Measurements from ENCODE around the gene RBFA. TPM values are rescaled to one million over a fixed set of nuclear protein-coding genes. Genes with fewer than 3 reads are reported as not detected.
A peak's percentile ranks its signal among the peaks of the same experiment; 100 is the strongest.
"Not testable (repeated sequence)": the region's sequence is repeated elsewhere in the genome, so short reads cannot be mapped to it uniquely, and the experiment has no call there.

The RBFA gene
- total RNA-seq, 1 donor from 2014 or later = 22.8 TPM

DNA sequence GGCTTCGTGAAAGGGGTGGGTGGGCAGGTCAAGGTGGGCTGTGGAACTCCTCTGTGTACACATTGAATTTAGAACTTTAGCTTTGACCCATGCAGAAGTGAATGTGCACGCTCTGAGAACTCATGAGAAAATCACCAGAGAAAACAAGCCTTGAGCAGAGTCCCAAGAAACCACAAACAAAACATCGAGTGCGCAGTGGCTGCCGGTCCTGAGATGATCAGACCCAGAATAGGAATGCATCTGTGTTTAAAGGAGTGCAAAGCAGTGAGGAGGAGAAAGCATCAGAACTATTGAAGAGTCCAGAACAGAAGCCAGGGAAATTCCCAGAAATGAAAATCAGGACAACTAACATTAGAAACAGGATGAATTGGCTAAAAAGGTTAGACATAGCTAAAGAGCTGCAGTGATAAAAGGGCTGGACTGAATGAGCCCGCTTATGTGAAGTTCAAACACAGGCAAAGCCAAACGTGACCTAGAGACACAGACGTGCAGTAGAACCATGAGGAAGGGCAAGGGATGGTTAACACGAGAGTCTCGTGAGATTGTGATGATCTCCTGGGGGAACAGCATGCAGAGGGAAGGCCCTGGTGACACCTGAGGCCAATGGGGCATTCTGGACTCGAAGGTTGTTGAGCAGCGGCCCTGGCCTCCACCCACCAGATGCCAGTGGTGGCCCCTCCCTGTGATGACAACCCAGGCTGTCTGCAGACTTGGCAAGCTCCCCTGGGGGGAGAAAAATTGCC lies 29.5 kb upstream of the RBFA start:
- H3K9me3 ChIP-seq (replicated peaks) = peaks cover 41% of the 10 kb centered on the region

DNA sequence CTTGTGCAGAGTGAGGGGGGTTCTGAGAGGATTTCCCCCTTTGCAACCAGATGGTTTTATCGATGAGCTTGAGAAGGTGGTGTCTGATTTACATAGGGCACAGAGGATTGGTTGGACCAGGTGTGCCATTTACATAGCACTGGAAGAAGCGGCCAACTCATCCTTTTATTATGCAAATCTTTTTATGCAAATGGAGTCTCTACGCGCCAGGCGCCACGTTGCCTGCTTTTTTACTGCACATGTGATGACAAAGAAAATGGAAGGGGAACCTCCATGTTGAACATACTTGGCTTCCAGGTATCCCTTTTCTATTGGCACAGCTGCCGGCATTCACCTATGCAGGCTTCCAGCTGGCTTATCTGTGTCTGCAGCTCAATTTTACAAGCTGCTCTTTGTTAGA lies 27.5 kb upstream of the RBFA start:
- Histone ChIP-seq H3K36me3 (no peaks in the 10 kb centered on the region), H3K4me1 (peaks cover 13% of the 10 kb centered on the region), H3K27ac (replicated peaks) (no peak overlapping the region), H3K9me3 (replicated peaks) (peaks cover 40% of the 10 kb centered on the region), H3K27me3 (ENCODE audit: low read depth) (no peaks in the 10 kb centered on the region), H3K4me3 (no peak overlapping the region)
- TF ChIP-seq, protein P1, sequence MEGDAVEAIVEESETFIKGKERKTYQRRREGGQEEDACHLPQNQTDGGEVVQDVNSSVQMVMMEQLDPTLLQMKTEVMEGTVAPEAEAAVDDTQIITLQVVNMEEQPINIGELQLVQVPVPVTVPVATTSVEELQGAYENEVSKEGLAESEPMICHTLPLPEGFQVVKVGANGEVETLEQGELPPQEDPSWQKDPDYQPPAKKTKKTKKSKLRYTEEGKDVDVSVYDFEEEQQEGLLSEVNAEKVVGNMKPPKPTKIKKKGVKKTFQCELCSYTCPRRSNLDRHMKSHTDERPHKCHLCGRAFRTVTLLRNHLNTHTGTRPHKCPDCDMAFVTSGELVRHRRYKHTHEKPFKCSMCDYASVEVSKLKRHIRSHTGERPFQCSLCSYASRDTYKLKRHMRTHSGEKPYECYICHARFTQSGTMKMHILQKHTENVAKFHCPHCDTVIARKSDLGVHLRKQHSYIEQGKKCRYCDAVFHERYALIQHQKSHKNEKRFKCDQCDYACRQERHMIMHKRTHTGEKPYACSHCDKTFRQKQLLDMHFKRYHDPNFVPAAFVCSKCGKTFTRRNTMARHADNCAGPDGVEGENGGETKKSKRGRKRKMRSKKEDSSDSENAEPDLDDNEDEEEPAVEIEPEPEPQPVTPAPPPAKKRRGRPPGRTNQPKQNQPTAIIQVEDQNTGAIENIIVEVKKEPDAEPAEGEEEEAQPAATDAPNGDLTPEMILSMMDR (IDR thresholded peaks at IDR 0.05; ENCODE audit: borderline replicate concordance) = no peak
- DNase-seq = no peak
- intact Hi-C loops (cut with micrococcal nuclease) = no loop called here

More for the DNA sequence above, 29.5 kb upstream of the RBFA start:
- TF ChIP-seq, protein P1 (IDR thresholded peaks at IDR 0.05; ENCODE audit: borderline replicate concordance) = no peak
- intact Hi-C loops (cut with micrococcal nuclease) = no loop called here
- no peak for DNase-seq
- peaks cover 1% of the 10 kb centered on the region for H3K4me1 ChIP-seq
- H3K4me3 ChIP-seq = no peak overlapping the region
- H3K27ac ChIP-seq (replicated peaks) = no peak overlapping the region
- no peaks in the 10 kb centered on the region for H3K27me3 ChIP-seq (ENCODE audit: low read depth)
- no peaks in the 10 kb centered on the region for H3K36me3 ChIP-seq

DNA sequence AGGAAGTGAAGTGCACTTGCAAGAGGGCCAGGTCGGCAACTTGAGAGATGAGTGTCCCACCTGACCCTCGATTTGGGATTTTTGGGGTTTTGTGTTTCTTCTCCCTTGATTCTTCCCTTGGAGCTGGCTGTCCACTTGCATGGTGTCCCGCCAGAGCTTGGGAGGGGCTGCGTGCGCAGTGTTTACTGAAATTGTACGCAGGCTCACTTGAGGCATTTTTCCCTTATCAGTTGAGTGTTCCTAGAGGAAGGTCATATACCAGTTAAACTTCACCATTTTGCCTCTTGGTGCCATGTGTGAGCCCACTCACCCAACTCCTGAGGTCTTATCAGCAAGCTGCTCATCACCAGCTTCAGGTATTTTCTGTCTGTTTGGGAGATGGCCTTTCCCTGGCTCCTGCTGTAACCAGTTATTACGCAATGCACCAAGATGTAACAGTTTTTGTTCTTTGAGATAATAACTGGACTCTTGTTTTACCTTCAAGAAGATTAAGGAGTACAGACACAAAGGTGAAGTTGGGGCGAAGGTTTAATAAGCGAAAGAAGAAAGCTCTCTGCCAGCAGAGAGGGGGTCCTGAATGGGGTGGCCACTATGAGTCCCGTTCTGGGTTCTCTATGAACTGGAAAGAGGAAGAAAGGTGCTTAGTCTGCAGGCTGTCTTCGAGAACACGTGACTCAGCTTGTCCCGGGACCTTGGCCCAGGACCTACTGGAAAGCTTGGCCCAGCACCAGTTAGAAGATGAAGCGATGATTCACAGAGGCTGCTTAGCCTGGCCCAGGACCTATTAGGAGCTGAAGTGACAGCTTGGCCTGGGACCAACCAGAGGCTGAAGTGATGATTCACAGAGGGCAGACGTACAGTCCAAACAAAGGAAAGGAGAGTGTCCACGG lies 24.3 kb upstream of the RBFA start:
- Histone ChIP-seq H3K27ac (replicated peaks) (peak overlapping the region; percentile 72), H3K36me3 (no peaks in the 10 kb centered on the region), H3K9me3 (replicated peaks) (peaks cover 72% of the 10 kb centered on the region), H3K4me1 (peaks cover 13% of the 10 kb centered on the region), H3K27me3 (ENCODE audit: low read depth) (no peaks in the 10 kb centered on the region), H3K4me3 (no peak overlapping the region)
- intact Hi-C loops (cut with micrococcal nuclease) = no loop called here
- peak; percentile 75 for DNase-seq
- TF ChIP-seq, protein P1 (IDR thresholded peaks at IDR 0.05; ENCODE audit: borderline replicate concordance) = no peak

DNA sequence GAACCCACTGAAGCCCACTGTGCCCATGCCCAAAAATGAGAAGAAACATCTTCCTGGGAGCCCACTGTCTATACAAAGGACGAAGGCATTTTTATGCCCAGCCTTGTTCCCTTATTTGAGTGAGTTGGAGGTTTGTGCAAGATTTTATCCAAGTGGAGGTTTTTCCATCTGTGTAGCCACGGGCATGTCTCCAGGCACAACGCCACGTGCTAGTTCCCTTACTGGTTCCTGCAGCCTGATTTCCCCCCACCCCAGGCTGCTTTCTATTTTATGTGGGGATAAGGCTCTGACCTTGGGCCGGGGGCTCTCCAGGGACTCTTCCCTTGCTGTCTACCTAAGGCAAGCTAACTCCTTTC lies 23.7 kb upstream of the RBFA start:
- Histone ChIP-seq H3K27me3 (ENCODE audit: low read depth) (no peaks in the 10 kb centered on the region), H3K9me3 (replicated peaks) (peaks cover 77% of the 10 kb centered on the region), H3K4me1 (peaks cover 13% of the 10 kb centered on the region), H3K27ac (replicated peaks) (peak overlapping the region; percentile 72), H3K36me3 (no peaks in the 10 kb centered on the region), H3K4me3 (no peak overlapping the region)
- DNase-seq = no peak
- intact Hi-C loops (cut with micrococcal nuclease) = no loop called here
- TF ChIP-seq, protein P1 (IDR thresholded peaks at IDR 0.05; ENCODE audit: borderline replicate concordance) = no peak

DNA sequence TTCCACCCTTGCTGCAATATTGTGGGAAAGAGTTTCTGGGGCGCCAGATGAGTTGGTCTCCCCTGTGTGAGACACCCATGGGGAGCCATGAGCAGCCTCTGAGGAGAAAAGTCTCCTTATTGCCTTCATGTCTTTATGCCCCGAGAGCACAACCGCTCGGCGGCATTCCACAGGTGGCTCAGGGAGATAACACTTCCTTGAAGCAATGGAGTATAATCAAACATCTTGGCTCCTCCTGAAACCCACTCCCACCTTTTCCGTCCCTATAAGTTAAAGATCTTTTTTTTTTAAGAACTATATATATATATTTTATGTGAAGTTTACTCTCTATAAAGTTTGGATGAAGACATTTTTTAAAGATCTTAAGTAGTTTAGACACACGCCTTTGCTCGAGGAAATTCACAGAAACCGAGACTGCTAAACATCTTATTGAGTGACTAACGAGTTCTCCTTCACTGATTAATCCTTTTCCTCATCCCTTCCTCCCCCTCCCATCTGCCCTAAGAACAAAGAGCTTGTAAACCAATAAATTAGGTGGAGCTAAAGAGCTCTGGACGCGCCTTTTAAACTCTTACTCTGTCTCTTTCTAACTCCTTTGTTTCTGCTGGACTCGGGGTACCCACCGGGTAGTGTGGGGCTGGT lies 22.6 kb upstream of the RBFA start:
- H3K27me3 ChIP-seq (ENCODE audit: low read depth); H3K36me3 ChIP-seq; H3K4me3 ChIP-seq; DNase-seq; intact Hi-C loops (cut with micrococcal nuclease); H3K27ac ChIP-seq (replicated peaks): not testable (repeated sequence)
- H3K4me1 ChIP-seq = peaks cover 13% of the 10 kb centered on the region
- H3K9me3 ChIP-seq (replicated peaks) = peaks cover 72% of the 10 kb centered on the region

All from left ventricle myocardium inferior (tissue), 1 donor.